Measurements from ENCODE around the gene STK32B.

DNA sequence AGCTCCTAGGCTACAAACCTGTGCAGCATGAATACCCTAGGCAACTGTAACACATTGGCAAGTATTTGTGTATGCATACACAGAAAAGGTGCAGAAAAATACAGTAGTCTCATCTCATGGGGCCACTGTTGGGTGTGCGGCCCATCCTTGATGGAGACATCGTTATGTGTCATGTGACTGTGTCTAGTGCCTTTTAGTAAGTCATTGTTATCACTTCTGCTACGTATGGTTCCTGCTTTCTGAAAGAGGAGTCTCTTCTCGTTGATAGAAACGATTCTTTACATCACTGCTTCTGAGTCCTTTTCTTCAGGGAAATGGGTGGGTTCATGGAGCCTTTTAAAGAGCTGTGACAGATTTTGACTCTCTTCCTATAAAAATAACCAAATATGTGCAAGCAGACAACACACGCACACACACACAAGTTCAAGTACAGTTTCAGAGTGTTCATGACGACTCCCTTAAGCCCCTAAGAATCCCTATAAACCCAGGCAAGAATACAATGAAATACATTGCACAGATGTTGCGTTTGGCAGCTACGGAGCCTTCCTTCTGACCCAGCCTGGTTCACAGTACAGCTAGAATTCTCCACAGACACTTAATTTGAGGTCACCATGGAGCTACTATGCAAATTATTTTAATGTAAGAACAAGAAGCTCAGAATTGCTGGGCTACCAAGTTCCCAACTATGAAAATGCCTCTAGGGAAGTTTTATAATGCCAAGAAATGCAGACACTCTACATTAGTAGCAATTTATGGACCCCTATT, 10.2 kb upstream of the STK32B start:
- TF ChIP-seq FOXK2 (IDR thresholded peaks at IDR 0.05) (no peak), FOXM1 (IDR thresholded peaks at IDR 0.05; ENCODE audit: borderline replicate concordance) (no peak), SP1 (IDR thresholded peaks at IDR 0.05) (no peak), LEF1 (IDR thresholded peaks at IDR 0.05; ENCODE audit: borderline replicate concordance) (no peak), FOXA1 (IDR thresholded peaks at IDR 0.05) (no peak), HDGF (IDR thresholded peaks at IDR 0.05; ENCODE audit: borderline replicate concordance) (no peak), BHLHE40 (IDR thresholded peaks at IDR 0.05; ENCODE audit: borderline replicate concordance) (no peak)
- TF ChIP-seq, protein P1, sequence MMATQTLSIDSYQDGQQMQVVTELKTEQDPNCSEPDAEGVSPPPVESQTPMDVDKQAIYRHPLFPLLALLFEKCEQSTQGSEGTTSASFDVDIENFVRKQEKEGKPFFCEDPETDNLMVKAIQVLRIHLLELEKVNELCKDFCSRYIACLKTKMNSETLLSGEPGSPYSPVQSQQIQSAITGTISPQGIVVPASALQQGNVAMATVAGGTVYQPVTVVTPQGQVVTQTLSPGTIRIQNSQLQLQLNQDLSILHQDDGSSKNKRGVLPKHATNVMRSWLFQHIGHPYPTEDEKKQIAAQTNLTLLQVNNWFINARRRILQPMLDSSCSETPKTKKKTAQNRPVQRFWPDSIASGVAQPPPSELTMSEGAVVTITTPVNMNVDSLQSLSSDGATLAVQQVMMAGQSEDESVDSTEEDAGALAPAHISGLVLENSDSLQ (IDR thresholded peaks at IDR 0.05) = no peak
